H1 (cell line): ENCODE measurements around the gene XAGE5. TPM values are rescaled to one million over a fixed set of nuclear protein-coding genes. Genes with fewer than 3 reads are reported as not detected.

ENCODE experiments used
- CTCF ChIA-PET: fragments of 300-600 bp; sonication (Branson Sonifier 250); formaldehyde crosslinking; loops from one replicate; lab custom pipeline; 2021; ENCODE audit not compliant: partially characterized antibody; lab: Charles Lee
- POLR2A ChIA-PET: fragments of 300-600 bp; sonication (Branson Sonifier 250); formaldehyde crosslinking; loops from one replicate; lab custom pipeline; 2021; ENCODE audit warnings: inconsistent platforms; ENCODE audit not compliant: partially characterized antibody; lab: Charles Lee
- DNase-seq, 2 experiments: peaks; one replicate each; pipeline versions ENCODE4 v3.0.0 to v3.0.0-alpha.2; 2010 to 2022; ENCODE audit warnings: low spot score in 2 of 2, low read depth in 1 of 2, mixed read lengths in 1 of 2
- FAIRE-seq: peaks from 2 replicates; lab custom pipeline; 2011; peaks lifted over from hg19 to GRCh38; lab: Jason Lieb, UNC
- H2AFZ ChIP-seq: 2 replicates; pipeline ENCODE4 v1.8.1; 2012; ENCODE audit warnings: low read length, inconsistent platforms
- H2AK5ac ChIP-seq: 2 replicates; pipeline ENCODE4 v1.6.1; 2013; ENCODE audit warnings: low read depth, low read length
- H2BK120ac ChIP-seq: replicated peaks from 2 replicates; pipeline ENCODE3; 2013; ENCODE audit warnings: low read depth, low read length, inconsistent platforms
- H2BK12ac ChIP-seq: 2 replicates; pipeline ENCODE4 v1.6.1; 2013; ENCODE audit warnings: low read depth, low read length
- H2BK15ac ChIP-seq: 2 replicates; pipeline ENCODE4 v1.6.1; 2013; ENCODE audit warnings: low read length
- H2BK20ac ChIP-seq: 2 replicates; pipeline ENCODE4 v1.6.1; 2013; ENCODE audit warnings: low read length
- H2BK5ac ChIP-seq: 2 replicates; pipeline ENCODE4 v1.6.1; 2013; ENCODE audit warnings: low read depth, low read length
- H3K14ac ChIP-seq: 2 replicates; pipeline ENCODE4 v1.6.1; 2013; ENCODE audit warnings: inconsistent platforms; ENCODE audit not compliant: insufficient read length
- H3K18ac ChIP-seq: 2 replicates; pipeline ENCODE4 v1.6.1; 2013; ENCODE audit warnings: low read length; ENCODE audit errors: extremely low read depth
- H3K23ac ChIP-seq: 2 replicates; pipeline ENCODE4 v1.6.1; 2013; ENCODE audit warnings: inconsistent platforms; ENCODE audit not compliant: insufficient read length
- H3K23me2 ChIP-seq: 2 replicates; pipeline ENCODE4 v1.6.1; 2013; ENCODE audit warnings: low read depth, low read length
- H3K27ac ChIP-seq: 2 replicates; pipeline ENCODE4 v1.6.1; 2011; ENCODE audit warnings: low read depth, low read length, inconsistent platforms
- H3K27me3 ChIP-seq, 4 experiments: replicated peaks in 1 of 4; 1 replicate in 1 of 4; 2 replicates in 3 of 4; pipeline versions ENCODE4 v1.6.1 to v1.8.1; 2011 to 2013; ENCODE audit warnings: low read length in 3 of 4, mild to moderate bottlenecking in 3 of 4, inconsistent platforms in 2 of 4, mixed read lengths in 2 of 4, moderate library complexity in 1 of 4; ENCODE audit not compliant: control insufficient read depth in 3 of 4, insufficient read depth in 3 of 4; ENCODE audit errors: extremely low read depth in 1 of 4
- H3K36me3 ChIP-seq, 4 experiments: 2 replicates each; pipeline versions ENCODE4 v1.6.1 to v1.8.1; 2011 to 2013; ENCODE audit warnings: mild to moderate bottlenecking in 4 of 4, low read length in 3 of 4, moderate library complexity in 2 of 4, control low read depth in 1 of 4, inconsistent platforms in 1 of 4; ENCODE audit not compliant: insufficient read depth in 4 of 4, control insufficient read depth in 2 of 4
- H3K4ac ChIP-seq: replicated peaks from 2 replicates; pipeline ENCODE3; 2013; ENCODE audit warnings: low read length, low read depth, mixed read lengths, inconsistent platforms; ENCODE audit not compliant: insufficient read length
- H3K4me1 ChIP-seq, 4 experiments: replicated peaks in 1 of 4; 1 replicate in 1 of 4; 2 replicates in 3 of 4; pipeline versions ENCODE4 v1.6.1 to v1.8.1; 2011 to 2013; ENCODE audit warnings: low read length in 3 of 4, inconsistent platforms in 2 of 4, mixed read lengths in 1 of 4; ENCODE audit not compliant: insufficient read depth in 4 of 4, control insufficient read depth in 3 of 4
- H3K4me2 ChIP-seq, 2 experiments: 2 replicates each; pipeline versions ENCODE4 v1.6.1 to v1.8.1; 2011 to 2013; ENCODE audit warnings: low read depth in 2 of 2, low read length in 2 of 2, control low read depth in 1 of 2, inconsistent platforms in 1 of 2, mild to moderate bottlenecking in 1 of 2; ENCODE audit not compliant: insufficient read depth in 1 of 2
- H3K4me3 ChIP-seq, 4 experiments: fragments of 200-600, 300-600 bp in 1 of 4; sonication (generic), shearing (Covaris generic), sonication (Bioruptor Twin) in 1 of 4; 2 replicates each; pipeline versions ENCODE4 v1.5.1 to v1.8.1; 2011 to 2016; ENCODE audit warnings: low read length in 4 of 4, low read depth in 3 of 4, control low read depth in 2 of 4, inconsistent platforms in 2 of 4, mild to moderate bottlenecking in 2 of 4, mixed read lengths in 1 of 4, moderate library complexity in 1 of 4; ENCODE audit not compliant: insufficient read depth in 2 of 4; ENCODE audit errors: extremely low read depth in 1 of 4
- H3K56ac ChIP-seq: replicated peaks from 2 replicates; pipeline ENCODE3; 2013; ENCODE audit warnings: low read depth, mild to moderate bottlenecking, mixed read lengths, low read length, inconsistent platforms; ENCODE audit not compliant: insufficient read length
- H3K79me1 ChIP-seq: 2 replicates; pipeline ENCODE4 v1.6.1; 2013; ENCODE audit warnings: low read depth, low read length, control low read depth
- H3K79me2 ChIP-seq, 2 experiments: 2 replicates each; pipeline versions ENCODE4 v1.6.1 to v1.8.1; 2012 to 2013; ENCODE audit warnings: low read length in 2 of 2, mild to moderate bottlenecking in 2 of 2, inconsistent platforms in 1 of 2; ENCODE audit not compliant: insufficient read depth in 2 of 2, control insufficient read depth in 1 of 2
- H3K9ac ChIP-seq, 4 experiments: replicated peaks in 1 of 4; 1 replicate in 1 of 4; 2 replicates in 3 of 4; pipeline versions ENCODE4 v1.6.1 to v1.8.1; 2011 to 2013; ENCODE audit warnings: low read depth in 3 of 4, low read length in 3 of 4, control low read depth in 2 of 4, mild to moderate bottlenecking in 2 of 4, moderate library complexity in 2 of 4, inconsistent platforms in 1 of 4; ENCODE audit errors: extremely low read depth in 1 of 4
- H3K9me3 ChIP-seq, 2 experiments: 2 replicates each; pipeline versions ENCODE4 v1.6.1 to v1.8.1; 2012 to 2013; ENCODE audit warnings: mild to moderate bottlenecking in 2 of 2, moderate library complexity in 2 of 2, control low read depth in 1 of 2, inconsistent platforms in 1 of 2, low read depth in 1 of 2, low read length in 1 of 2, mixed read lengths in 1 of 2; ENCODE audit not compliant: insufficient read depth in 2 of 2
- H4K20me1 ChIP-seq, 2 experiments: replicated peaks in 1 of 2; 2 replicates each; pipeline versions ENCODE3 to v1.8.1; 2011 to 2013; ENCODE audit warnings: inconsistent platforms in 2 of 2, low read length in 2 of 2, mild to moderate bottlenecking in 1 of 2; ENCODE audit not compliant: insufficient read depth in 2 of 2, control insufficient read depth in 1 of 2
- H4K5ac ChIP-seq: 2 replicates; pipeline ENCODE4 v1.6.1; 2013; ENCODE audit warnings: low read length, low read depth, mixed read lengths, inconsistent platforms; ENCODE audit not compliant: insufficient read length
- H4K8ac ChIP-seq: 2 replicates; pipeline ENCODE4 v1.8.0; 2013; ENCODE audit warnings: mild to moderate bottlenecking, moderate library complexity, low read length, inconsistent platforms; ENCODE audit not compliant: insufficient read depth; ENCODE audit errors: extremely low read depth
- H4K91ac ChIP-seq: replicated peaks from 2 replicates; pipeline ENCODE3; 2013; ENCODE audit warnings: low read length, mixed read lengths, inconsistent platforms; ENCODE audit not compliant: insufficient read length
- CBX5 ChIP-seq: fragments of 300-800, 300-1000 bp; sonication (generic); IDR thresholded peaks from 2 replicates; pipeline ENCODE4 v1.7.1; 2016; ENCODE audit warnings: antibody characterized with exemption, low read length, low read depth
- EGR1 ChIP-seq: IDR thresholded peaks from 2 replicates; pipeline ENCODE4 v1.6.1; 2011; ENCODE audit warnings: low read depth, low read length, borderline replicate concordance
- GTF2F1 ChIP-seq: IDR thresholded peaks from 2 replicates; pipeline ENCODE4 v1.6.1; 2012; ENCODE audit warnings: low read depth, low read length, improper control_type of control experiment, borderline replicate concordance
- JUN ChIP-seq: IDR thresholded peaks from 2 replicates; pipeline ENCODE4 v1.6.1; 2011; ENCODE audit warnings: low read depth, mild to moderate bottlenecking, improper control_type of control experiment, low read length
- JUND ChIP-seq: IDR thresholded peaks from 2 replicates; pipeline ENCODE4 v1.6.1; 2011; ENCODE audit warnings: mild to moderate bottlenecking, improper control_type of control experiment, low read length
- PHF8 ChIP-seq: fragments of 200-600 bp; sonication (generic); conservative IDR thresholded peaks from 2 replicates; pipeline ENCODE4 v1.7.1; 2012; ENCODE audit warnings: low read depth, mild to moderate bottlenecking, inconsistent platforms, low read length, moderate library complexity
- RNF2 ChIP-seq: fragments of 200-900, 300-1000 bp; sonication (generic); IDR thresholded peaks from 2 replicates; pipeline ENCODE4 v1.7.1; 2016; ENCODE audit warnings: borderline replicate concordance, low read depth, mild to moderate bottlenecking, antibody characterized with exemption, low read length; ENCODE audit not compliant: poor library complexity, severe bottlenecking; ENCODE audit errors: missing control alignments
- SAP30 ChIP-seq: fragments of 300-600 bp; sonication (generic); IDR thresholded peaks from 2 replicates; pipeline ENCODE4 v1.7.1; 2012; ENCODE audit warnings: low read length, moderate library complexity, mild to moderate bottlenecking, inconsistent platforms; ENCODE audit not compliant: insufficient read depth, insufficient replicate concordance
- SIX5 ChIP-seq: IDR thresholded peaks from 2 replicates; pipeline ENCODE4 v1.6.1; 2011; ENCODE audit warnings: mild to moderate bottlenecking, low read depth, low read length
- YY1 ChIP-seq: IDR thresholded peaks from 2 replicates; pipeline ENCODE4 v1.6.1; 2011; ENCODE audit warnings: low read depth, mild to moderate bottlenecking, low read length
- ZNF274 ChIP-seq: IDR thresholded peaks from 2 replicates; pipeline ENCODE4 v1.7.0; 2012; ENCODE audit warnings: low read length, borderline replicate concordance; ENCODE audit errors: extremely low read depth
- WGBS, 2 experiments: shearing (Covaris generic) in 1 of 2; methylation state at CpG; one replicate each; pipeline versions ENCODE4 v1.1.6 to v1.1.7; 2013 to 2015; ENCODE audit warnings: low lambda C conversion rate in 2 of 2, mixed read lengths in 2 of 2, inconsistent platforms in 1 of 2, low coverage in 1 of 2, missing lambda C conversion rate in 1 of 2; ENCODE audit not compliant: insufficient replicate concordance in 2 of 2, insufficient coverage in 1 of 2, insufficient read length in 1 of 2; ENCODE audit errors: extremely low coverage in 1 of 2, missing lambda C conversion rate in 1 of 2; 5-methylcytosine and 5-hydroxymethylcytosine counted together
- polyA plus RNA-seq, 7 experiments: library from polyadenylated mRNA; depleted of rRNA in 3 of 7; stranded (reverse) in 5 of 7; unstranded in 2 of 7; fragments of >200 nt in 5 of 7; fragments of 200-250 nt in 2 of 7; gene quantifications; 1 replicate in 5 of 7; 2 replicates in 1 of 7; 4 replicates in 1 of 7; pipeline versions ENCODE4 v1.2.1 to v1.2.3, GENCODE V29; 2011 to 2013; ENCODE audit warnings: missing spikeins in 2 of 7, mixed read lengths in 2 of 7
- total RNA-seq: library from RNA; stranded (reverse); fragmentation: NEBNext Ultra II Directional; extraction: Animal tissue kit (Norgen Biotek cat#: 25700); gene quantifications from 2 replicates; pipeline ENCODE4 v1.2.1, GENCODE V29; 2021

XAGE5 gene
- total and polyA plus RNA-seq, 2 of the 8 experiments (the other 6 are each of a cell fraction or from before 2014, with no cell fraction given) = not detected

DNA sequence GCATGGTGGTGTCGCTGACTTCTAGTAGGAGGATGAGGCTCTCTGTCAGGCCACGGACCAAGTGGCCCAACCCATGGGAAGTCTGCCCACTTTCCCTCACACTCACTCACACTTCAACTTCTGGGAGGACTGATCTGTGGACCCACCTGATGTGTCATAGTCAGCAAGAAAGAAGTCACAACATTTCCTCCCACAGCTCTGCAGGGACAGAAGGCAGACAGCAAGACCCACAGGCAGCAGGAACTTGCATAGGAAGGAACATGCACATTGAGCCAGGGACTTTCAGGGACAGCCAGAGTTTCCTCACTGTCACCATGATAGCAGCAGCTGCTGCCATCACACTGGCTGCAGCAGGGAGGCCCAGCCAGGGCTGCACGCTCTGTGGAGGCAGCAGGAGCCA, 19.5 kb downstream of the XAGE5 start:
- 46% methylated on average over 2 of the region's 3 CpGs; no CpG with 5 or more reads in 1 of the 2 experiments for WGBS, 2 experiments
- FAIRE-seq = no peak

More for the DNA sequence above, 19.5 kb downstream of the XAGE5 start:
- no peak overlapping the region for H2BK20ac ChIP-seq
- no peak overlapping the region for H4K5ac ChIP-seq
- H4K8ac ChIP-seq = no peak overlapping the region
- H3K9me3 ChIP-seq = peaks cover 6 to 37% of the 10 kb centered on the region in 2 experiments; a peak in 3 of 4 replicates
- no peak overlapping the region for H2AFZ ChIP-seq
- no peak overlapping the region for H2BK120ac ChIP-seq
- no peaks in the 10 kb centered on the region for H3K79me1 ChIP-seq
- H3K4ac ChIP-seq = no peak overlapping the region
- H3K18ac ChIP-seq = no peak overlapping the region
- no peak overlapping the region for H2BK5ac ChIP-seq
- H3K79me2 ChIP-seq = no peaks in the 10 kb centered on the region
- no peaks in the 10 kb centered on the region for H3K23me2 ChIP-seq
- no peak for DNase-seq
- no peaks in the 10 kb centered on the region for H3K36me3 ChIP-seq
- H3K4me1 ChIP-seq = no peaks in the 10 kb centered on the region
- no peak overlapping the region for H3K14ac ChIP-seq
- no peak overlapping the region for H3K4me3 ChIP-seq
- H3K56ac ChIP-seq = no peak overlapping the region
- no peak overlapping the region for H3K4me2 ChIP-seq
- H2AK5ac ChIP-seq = no peak overlapping the region
- H2BK15ac ChIP-seq = no peak overlapping the region
- H4K20me1 ChIP-seq = no peaks in the 10 kb centered on the region
- TF ChIP-seq PHF8 (no peak), JUN (no peak), CBX5 (no peak), RNF2 (no peak), SAP30 (no peak), YY1 (no peak), GTF2F1 (no peak), SIX5 (no peak), ZNF274 (no peak), JUND (no peak), EGR1 (no peak)
- no peaks in the 10 kb centered on the region for H3K27me3 ChIP-seq
- H2BK12ac ChIP-seq = no peak overlapping the region
- H3K23ac ChIP-seq = no peak overlapping the region
- CTCF ChIA-PET = no interaction called here
- no peak overlapping the region for H3K27ac ChIP-seq
- POLR2A ChIA-PET = no interaction called here
- no peak overlapping the region for H3K9ac ChIP-seq
- no peak overlapping the region for H4K91ac ChIP-seq
